Endothelial cell of umbilical vein (primary cell): Measurements from ENCODE around the gene PIK3AP1. TPM values are rescaled to one million over a fixed set of nuclear protein-coding genes. Genes with fewer than 3 reads are reported as not detected.

Experiments
- BruUV-seq: library from RNA; stranded (reverse); fragments of 400-500 nt; replicated peaks from 2 replicates; lab custom pipeline; 2021; lab: Mats Ljungman, UMichigan
- CTCF ChIA-PET: fragments of 300-600, 350-600 bp; sonication (Branson Sonifier 250); formaldehyde crosslinking; loops from one replicate; lab custom pipeline; 2021; ENCODE audit warnings: antibody characterized with exemption, inconsistent platforms; lab: Charles Lee
- POLR2A ChIA-PET: fragments of 300-600, 350-600 bp; sonication (Branson Sonifier 250); formaldehyde crosslinking; loops from one replicate; lab custom pipeline; 2021; ENCODE audit warnings: antibody characterized with exemption, inconsistent platforms; lab: Charles Lee
- DNase-seq: peaks from one replicate; pipeline ENCODE4 v3.0.0-alpha.2; 2011; ENCODE audit warnings: low read depth, low spot score
- FAIRE-seq: peaks from 2 replicates; lab custom pipeline; 2011; peaks lifted over from hg19 to GRCh38; lab: Jason Lieb, UNC
- H2AFZ ChIP-seq: 2 replicates; pipeline ENCODE4 v1.6.0; 2012; ENCODE audit warnings: low read depth, low read length, control low read depth, inconsistent platforms
- H3K27ac ChIP-seq: 2 replicates; pipeline ENCODE4 v1.5.1; 2011; ENCODE audit warnings: low read depth, mild to moderate bottlenecking, control low read depth, low read length, moderate library complexity; ENCODE audit not compliant: insufficient read depth
- H3K27me3 ChIP-seq, 2 experiments: 2 replicates each; pipeline versions ENCODE4 v1.6.0 to v1.6.1; 2011; ENCODE audit warnings: low read length in 2 of 2, mixed read lengths in 1 of 2; ENCODE audit not compliant: control insufficient read depth in 2 of 2, insufficient read depth in 2 of 2
- H3K36me3 ChIP-seq, 2 experiments: 2 replicates in 1 of 2; 3 replicates in 1 of 2; pipeline ENCODE4 v1.5.1; 2011; ENCODE audit warnings: low read length in 2 of 2, mild to moderate bottlenecking in 1 of 2, moderate library complexity in 1 of 2; ENCODE audit not compliant: control insufficient read depth in 2 of 2, insufficient read depth in 2 of 2; ENCODE audit errors: extremely low read depth in 1 of 2
- H3K4me1 ChIP-seq: 3 replicates; pipeline ENCODE4 v1.5.1; 2011; ENCODE audit warnings: mild to moderate bottlenecking, low read length; ENCODE audit not compliant: control insufficient read depth, insufficient read depth; ENCODE audit errors: extremely low read depth
- H3K4me2 ChIP-seq: 2 replicates; pipeline ENCODE4 v1.6.1; 2011; ENCODE audit warnings: low read length, control low read depth, mixed read lengths; ENCODE audit not compliant: insufficient read depth
- H3K4me3 ChIP-seq, 3 experiments: fragments of 200-600 bp in 1 of 3; sonication (generic), shearing (Covaris generic) in 1 of 3; replicated peaks in 1 of 3; 2 replicates each; pipeline ENCODE4 v1.5.1; 2011 to 2016; ENCODE audit warnings: control low read depth in 3 of 3, low read length in 3 of 3, mild to moderate bottlenecking in 2 of 3, inconsistent platforms in 1 of 3, low read depth in 1 of 3, moderate library complexity in 1 of 3; ENCODE audit not compliant: insufficient read depth in 1 of 3
- H3K79me2 ChIP-seq: 2 replicates; pipeline ENCODE4 v1.6.0; 2012; ENCODE audit warnings: low read length, inconsistent platforms; ENCODE audit not compliant: control insufficient read depth, insufficient read depth
- H3K9ac ChIP-seq: replicated peaks from 2 replicates; pipeline ENCODE3; 2011; ENCODE audit warnings: low read length, control low read depth; ENCODE audit not compliant: insufficient read depth; ENCODE audit errors: extremely low read depth
- H3K9me1 ChIP-seq: replicated peaks from 3 replicates; pipeline ENCODE4 v1.6.0; 2011; ENCODE audit warnings: mild to moderate bottlenecking, low read length; ENCODE audit not compliant: control insufficient read depth, insufficient read depth; ENCODE audit errors: extremely low read depth
- H3K9me3 ChIP-seq: replicated peaks from 2 replicates; pipeline ENCODE4 v1.5.1; 2012; ENCODE audit warnings: low read length, inconsistent platforms; ENCODE audit not compliant: control insufficient read depth, insufficient read depth
- H4K20me1 ChIP-seq: replicated peaks from 2 replicates; pipeline ENCODE3; 2011; ENCODE audit warnings: mild to moderate bottlenecking, low read length; ENCODE audit not compliant: control insufficient read depth, insufficient read depth; ENCODE audit errors: extremely low read depth
- EZH2 ChIP-seq: IDR thresholded peaks from 2 replicates; pipeline ENCODE4 v1.6.1; 2012; ENCODE audit warnings: borderline replicate concordance, low read depth, mild to moderate bottlenecking, moderate library complexity, low read length, inconsistent platforms; ENCODE audit not compliant: severe bottlenecking
- FOS ChIP-seq: IDR thresholded peaks from 2 replicates; pipeline ENCODE4 v1.6.1; 2011; ENCODE audit warnings: mild to moderate bottlenecking, low read length, moderate library complexity, borderline replicate concordance; ENCODE audit not compliant: insufficient read depth
- GATA2 ChIP-seq: IDR thresholded peaks from 2 replicates; pipeline ENCODE4 v1.7.0; 2011; ENCODE audit warnings: low read depth, mild to moderate bottlenecking, moderate library complexity, mixed read lengths, low read length; ENCODE audit not compliant: insufficient read length, insufficient read depth
- JUN ChIP-seq: IDR thresholded peaks from 2 replicates; pipeline ENCODE4 v1.6.1; 2011; ENCODE audit warnings: borderline replicate concordance, low read depth; ENCODE audit not compliant: insufficient read length, insufficient read depth
- MAX ChIP-seq: IDR thresholded peaks from 2 replicates; pipeline ENCODE4 v1.6.1; 2011; ENCODE audit not compliant: insufficient read depth, insufficient read length
- MYC ChIP-seq: IDR thresholded peaks from one replicate; pipeline ENCODE4 v1.6.1; 2011; ENCODE audit warnings: mild to moderate bottlenecking, low read depth, low read length
- POLR2A ChIP-seq: IDR thresholded peaks from 2 replicates; pipeline ENCODE4 v1.6.1; 2012; ENCODE audit warnings: low read depth, mild to moderate bottlenecking, control low read depth, low read length
- POLR2AphosphoS5 ChIP-seq: IDR thresholded peaks from 2 replicates; pipeline ENCODE4 v1.6.1; 2012; ENCODE audit warnings: low read depth, mild to moderate bottlenecking, control low read depth, low read length, moderate library complexity; ENCODE audit not compliant: insufficient read depth
- dilution Hi-C: fragments of 300-500 bp; cut with MboI; formaldehyde crosslinking; loops from one replicate; pipeline ENCODE4 v1.15.0; 2019; ENCODE audit warnings: low sequenced_read_pairs; ENCODE audit not compliant: extremely low pct_ligation_motif_present
- intact Hi-C: fragments of 100-400 bp; cut with micrococcal nuclease; formaldehyde crosslinking; loops from one replicate; pipeline ENCODE4 v1.10.0; 2022
- polyA plus RNA-seq, 4 experiments: library from polyadenylated mRNA; depleted of rRNA in 3 of 4; stranded (reverse) in 3 of 4; unstranded in 1 of 4; fragments of >200 nt; gene quantifications; 2 replicates each; pipeline versions ENCODE4 v1.2.1 to v1.2.3, GENCODE V29; 2011 to 2012; ENCODE audit warnings: missing spikeins in 1 of 4
- total RNA-seq: library from RNA; stranded (reverse); gene quantifications from 2 replicates; pipeline ENCODE4 v1.2.3, GENCODE V29; 2021
- TF ChIP-seq, protein P1 (sequence below), 2 donors: IDR thresholded peaks; 1 replicate in 1 of 2; 2 replicates in 1 of 2; pipeline ENCODE4 v1.5.1; 2011; ENCODE audit warnings: low read length in 2 of 2, mild to moderate bottlenecking in 2 of 2, moderate library complexity in 2 of 2, control low read depth in 1 of 2, inconsistent platforms in 1 of 2, low read depth in 1 of 2; ENCODE audit not compliant: insufficient read depth in 1 of 2; ENCODE audit errors: extremely low read depth in 1 of 2

The PIK3AP1 gene
- total and polyA plus RNA-seq, 2 donors (not counting 3 experiments of a cell fraction or from before 2014, with no cell fraction given), result 0.04 TPM; not detected in 1

DNA sequence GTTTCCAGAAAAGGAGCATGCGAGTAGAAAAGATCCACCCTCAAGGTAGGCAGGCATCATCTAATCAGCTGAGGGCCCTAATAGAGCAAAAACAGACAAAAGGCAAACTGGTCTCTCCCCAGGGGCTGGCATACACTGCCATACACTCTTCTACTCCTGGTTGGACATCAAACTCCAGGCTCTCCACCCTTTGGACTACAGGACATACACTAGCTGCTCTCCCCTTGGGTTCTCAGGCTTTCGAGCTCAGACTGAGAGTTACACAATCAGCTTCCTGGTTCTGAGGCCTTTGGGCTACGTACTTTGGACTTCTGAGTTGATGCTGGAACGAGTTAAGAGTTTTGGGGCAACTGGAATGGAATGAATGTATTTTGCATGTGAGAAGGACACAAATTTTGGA is 82.6 kb downstream of the PIK3AP1 start:
- H3K9me3 ChIP-seq, result no peaks in the 10 kb centered on the region
- no peaks in the 10 kb centered on the region for H3K4me1 ChIP-seq
- BruUV-seq, result no TSS peak
- ChIA-PET CTCF (no interaction called here), POLR2A (no interaction called here)
- H3K27ac ChIP-seq, result no peak overlapping the region
- H3K9ac ChIP-seq, result no peak overlapping the region
- peaks cover 0 to 6% of the 10 kb centered on the region in 2 experiments for H3K27me3 ChIP-seq
- H3K9me1 ChIP-seq, result no peaks in the 10 kb centered on the region
- H3K4me2 ChIP-seq, result no peak overlapping the region
- FAIRE-seq (no peak), DNase-seq (no peak)
- H3K79me2 ChIP-seq, result no peaks in the 10 kb centered on the region
- intact Hi-C loops (no loop called here), dilution Hi-C loops (no loop called here)
- no peaks in the 10 kb centered on the region for H3K36me3 ChIP-seq
- H3K4me3 ChIP-seq, result no peak overlapping the region
- no peaks in the 10 kb centered on the region for H4K20me1 ChIP-seq
- H2AFZ ChIP-seq, result no peak overlapping the region
- no peak for TF ChIP-seq MYC
- no peak for TF ChIP-seq POLR2A
- no peak for TF ChIP-seq JUN
- TF ChIP-seq MAX, result no peak
- no peak for TF ChIP-seq POLR2AphosphoS5
- TF ChIP-seq, protein P1, sequence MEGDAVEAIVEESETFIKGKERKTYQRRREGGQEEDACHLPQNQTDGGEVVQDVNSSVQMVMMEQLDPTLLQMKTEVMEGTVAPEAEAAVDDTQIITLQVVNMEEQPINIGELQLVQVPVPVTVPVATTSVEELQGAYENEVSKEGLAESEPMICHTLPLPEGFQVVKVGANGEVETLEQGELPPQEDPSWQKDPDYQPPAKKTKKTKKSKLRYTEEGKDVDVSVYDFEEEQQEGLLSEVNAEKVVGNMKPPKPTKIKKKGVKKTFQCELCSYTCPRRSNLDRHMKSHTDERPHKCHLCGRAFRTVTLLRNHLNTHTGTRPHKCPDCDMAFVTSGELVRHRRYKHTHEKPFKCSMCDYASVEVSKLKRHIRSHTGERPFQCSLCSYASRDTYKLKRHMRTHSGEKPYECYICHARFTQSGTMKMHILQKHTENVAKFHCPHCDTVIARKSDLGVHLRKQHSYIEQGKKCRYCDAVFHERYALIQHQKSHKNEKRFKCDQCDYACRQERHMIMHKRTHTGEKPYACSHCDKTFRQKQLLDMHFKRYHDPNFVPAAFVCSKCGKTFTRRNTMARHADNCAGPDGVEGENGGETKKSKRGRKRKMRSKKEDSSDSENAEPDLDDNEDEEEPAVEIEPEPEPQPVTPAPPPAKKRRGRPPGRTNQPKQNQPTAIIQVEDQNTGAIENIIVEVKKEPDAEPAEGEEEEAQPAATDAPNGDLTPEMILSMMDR (IDR thresholded peaks at IDR 0.05; ENCODE audit: extremely low read depth in 1 of 2, insufficient read depth in 1 of 2, low read depth in 1 of 2, low read length in 2 of 2), result no peak
- TF ChIP-seq FOS, result no peak
- TF ChIP-seq GATA2, result no peak
- no peak for TF ChIP-seq EZH2
